Stimulated activated CD4-positive, alpha-beta T cell treated with anti-CD3 and anti-CD28 coated beads, Interleukin-4, amount 100 ng/mL, for 48 hours (primary cell): Measurements from ENCODE around the gene NFAM1.

Experiments used
- DNase-seq, 2 donors: peaks; one replicate each; pipeline ENCODE4 v3.0.0-alpha.2; 2020; ENCODE audit warnings: low read depth in 2 of 2

The NFAM1 gene

DNA sequence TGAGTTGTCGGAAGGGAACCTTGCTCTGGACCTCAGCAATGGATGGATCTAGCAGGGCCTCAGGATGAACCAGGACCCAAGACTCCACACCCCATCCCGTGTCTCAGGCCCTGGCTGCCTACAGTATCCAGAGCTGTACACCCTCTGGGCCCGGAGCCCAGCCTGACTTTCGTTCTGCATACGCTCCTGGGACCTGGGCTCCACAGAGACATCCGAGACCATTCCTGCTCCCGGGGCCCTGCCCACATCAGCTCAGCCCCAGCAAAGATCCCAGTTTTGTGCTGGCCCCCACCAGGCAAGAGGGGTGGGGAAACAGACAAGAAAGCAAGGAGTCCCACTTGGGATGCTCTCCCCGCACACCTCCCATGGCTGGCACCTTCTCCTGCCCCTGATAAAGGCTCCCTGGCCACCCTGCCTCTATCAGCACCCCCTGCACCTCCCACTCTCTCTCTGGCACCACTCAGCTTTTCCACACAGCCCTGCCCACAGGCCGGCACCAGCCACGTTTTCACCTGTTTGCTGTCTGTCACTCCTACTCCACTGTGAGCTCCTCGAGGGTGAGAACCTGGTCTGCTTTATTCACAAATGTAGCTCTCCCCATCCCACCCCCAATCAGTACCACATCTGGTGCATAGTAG, 97.2 kb downstream of the NFAM1 start:
- no peak for DNase-seq

DNA sequence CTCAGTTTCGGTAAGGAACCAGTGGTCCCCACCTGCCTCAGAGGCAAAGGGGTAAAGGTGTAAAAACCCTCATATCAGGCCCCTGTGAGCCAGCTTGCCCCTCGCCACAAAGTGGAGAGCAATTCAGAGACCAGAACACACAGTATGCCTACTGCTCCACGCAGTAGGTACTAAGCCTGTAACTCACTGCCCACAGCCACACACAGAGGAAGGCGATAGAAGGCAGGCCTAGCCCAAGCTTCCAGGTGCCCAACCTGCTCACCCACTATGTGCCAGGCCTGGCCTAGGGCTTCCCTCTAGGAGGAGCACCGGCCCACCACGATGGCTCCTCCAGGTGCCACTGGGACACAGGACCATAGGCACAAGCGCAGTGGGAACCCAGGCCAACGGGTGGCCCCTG, 98.7 kb downstream of the NFAM1 start:
- no peak for DNase-seq

DNA sequence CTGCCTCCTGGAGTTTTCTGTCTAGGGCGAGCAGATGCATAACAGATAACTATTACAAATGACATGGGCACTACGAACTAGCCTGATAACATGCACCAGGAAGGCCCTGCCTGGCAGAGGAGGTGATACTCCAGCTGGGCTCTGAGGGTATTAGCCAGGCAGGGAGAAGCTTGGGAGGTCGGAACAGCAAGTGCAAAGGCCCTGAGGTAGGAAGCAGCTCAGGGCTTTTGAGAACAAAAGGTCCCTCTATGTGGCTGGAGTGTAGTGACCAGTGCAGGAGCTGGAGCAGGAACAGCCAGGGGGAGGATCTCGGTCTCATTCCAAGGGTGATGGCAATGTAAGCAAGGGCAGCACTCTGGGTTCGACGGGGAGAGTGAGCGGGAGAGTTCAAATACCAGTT, 100.1 kb downstream of the NFAM1 start:
- DNase-seq = no peak

DNA sequence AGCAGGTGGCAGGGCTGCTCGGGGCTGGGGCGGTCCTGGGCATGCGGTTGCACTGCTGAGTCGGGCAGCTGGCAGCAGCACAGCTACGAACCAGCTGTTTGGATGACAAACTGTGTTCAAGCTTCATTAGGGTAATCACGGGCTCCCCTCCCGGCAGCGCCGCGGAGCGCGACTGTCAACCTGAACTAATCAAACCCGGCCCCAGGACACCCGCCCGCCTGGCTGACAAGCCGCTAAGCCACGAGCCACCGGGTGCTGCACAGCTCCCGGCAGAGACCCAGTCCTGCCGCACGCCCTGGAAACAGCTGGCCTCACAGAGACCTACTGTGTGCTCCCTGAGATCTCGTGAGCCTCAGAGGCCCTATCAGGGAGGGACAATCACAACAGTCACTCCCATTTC, 101.2 kb downstream of the NFAM1 start:
- no peak for DNase-seq
